Fibroblast of skin of right quadriceps (primary cell): ENCODE measurements around the gene SLC35A3.

Experiments used
- DNase-seq: peaks from one replicate; pipeline ENCODE4 v3.0.0-alpha.2; 2013

Gene SLC35A3

DNA sequence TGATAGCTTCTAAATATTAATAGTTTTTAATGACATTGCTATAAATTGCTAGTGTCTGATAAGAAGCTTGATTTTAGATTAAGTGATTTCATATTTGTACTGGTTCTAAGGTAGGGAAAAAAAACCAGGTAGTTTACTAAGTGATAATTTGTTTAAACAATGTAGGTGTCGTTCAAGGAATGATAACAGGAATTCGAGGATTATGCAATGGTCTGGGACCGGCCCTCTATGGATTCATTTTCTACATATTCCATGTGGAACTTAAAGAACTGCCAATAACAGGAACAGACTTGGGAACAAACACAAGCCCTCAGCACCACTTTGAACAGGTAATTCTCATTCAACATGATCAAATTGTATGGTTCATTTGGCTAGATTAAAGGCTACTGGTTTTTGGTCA, 110.5 kb downstream of the SLC35A3 start:
- no peak for DNase-seq
